H9 (cell line): ENCODE measurements around the gene SGTA. TPM values are rescaled to one million over a fixed set of nuclear protein-coding genes. Genes with fewer than 3 reads are reported as not detected.

Source experiments
- DNase-seq: peaks from one replicate; pipeline ENCODE4 v3.0.0-alpha.2; 2017
- H2AFZ ChIP-seq: one replicate; pipeline ENCODE4 v1.6.1; 2013; ENCODE audit warnings: mild to moderate bottlenecking, low read length, control low read depth, moderate library complexity
- H2AK5ac ChIP-seq: 2 replicates; pipeline ENCODE4 v1.6.1; 2013; ENCODE audit warnings: low read length, control low read depth, mixed read lengths; ENCODE audit not compliant: insufficient read length
- H2BK120ac ChIP-seq: one replicate; pipeline ENCODE4 v1.6.1; 2013; ENCODE audit warnings: low read depth, mild to moderate bottlenecking, low read length, control low read depth, inconsistent platforms; ENCODE audit not compliant: poor library complexity, severe bottlenecking
- H2BK12ac ChIP-seq: 2 replicates; pipeline ENCODE4 v1.6.1; 2013; ENCODE audit warnings: low read length, control low read depth, mixed read lengths, low read depth; ENCODE audit not compliant: insufficient read length
- H2BK15ac ChIP-seq: 2 replicates; pipeline ENCODE4 v1.6.1; 2013; ENCODE audit warnings: low read depth, low read length, control low read depth
- H2BK20ac ChIP-seq: one replicate; pipeline ENCODE4 v1.6.1; 2013; ENCODE audit warnings: low read depth, mild to moderate bottlenecking, low read length, control low read depth, inconsistent platforms; ENCODE audit not compliant: poor library complexity, severe bottlenecking
- H2BK5ac ChIP-seq: 2 replicates; pipeline ENCODE4 v1.6.1; 2013; ENCODE audit warnings: low read length, control low read depth, mixed read lengths; ENCODE audit not compliant: insufficient read length
- H3K14ac ChIP-seq: 2 replicates; pipeline ENCODE4 v1.6.1; 2013; ENCODE audit warnings: low read length, control low read depth; ENCODE audit not compliant: insufficient read depth
- H3K18ac ChIP-seq: 2 replicates; pipeline ENCODE4 v1.6.1; 2013; ENCODE audit warnings: low read depth, mild to moderate bottlenecking, mixed read lengths, low read length, control low read depth; ENCODE audit not compliant: insufficient read length
- H3K23ac ChIP-seq: 2 replicates; pipeline ENCODE4 v1.6.1; 2013; ENCODE audit warnings: low read length, control low read depth, mixed read lengths, low read depth; ENCODE audit not compliant: insufficient read length
- H3K23me2 ChIP-seq: 2 replicates; pipeline ENCODE4 v1.6.1; 2013; ENCODE audit warnings: low read depth, mild to moderate bottlenecking, mixed read lengths, low read length, control low read depth; ENCODE audit not compliant: insufficient read length, poor library complexity, severe bottlenecking
- H3K27ac ChIP-seq: 2 replicates; pipeline ENCODE4 v1.5.1; 2013; ENCODE audit warnings: low read length, control low read depth, mixed read lengths, low read depth; ENCODE audit not compliant: insufficient read length
- H3K27me3 ChIP-seq: 2 replicates; pipeline ENCODE4 v1.6.1; 2013; ENCODE audit warnings: low read length, control low read depth, inconsistent platforms; ENCODE audit not compliant: insufficient read depth
- H3K4ac ChIP-seq: 2 replicates; pipeline ENCODE4 v1.6.1; 2013; ENCODE audit warnings: low read depth, mild to moderate bottlenecking, control low read depth, inconsistent platforms, low read length, moderate library complexity
- H3K4me1 ChIP-seq: 2 replicates; pipeline ENCODE4 v1.6.1; 2013; ENCODE audit warnings: low read length, control low read depth, inconsistent platforms; ENCODE audit not compliant: insufficient read depth
- H3K4me2 ChIP-seq: 2 replicates; pipeline ENCODE4 v1.6.1; 2013; ENCODE audit warnings: low read length, control low read depth, mixed read lengths; ENCODE audit not compliant: insufficient read length, insufficient read depth
- H3K56ac ChIP-seq: 2 replicates; pipeline ENCODE4 v1.6.1; 2013; ENCODE audit warnings: low read depth, mild to moderate bottlenecking, mixed read lengths, low read length, control low read depth; ENCODE audit not compliant: insufficient read length
- H3K79me1 ChIP-seq: 2 replicates; pipeline ENCODE4 v1.6.1; 2013; ENCODE audit warnings: low read depth, mild to moderate bottlenecking, moderate library complexity, low read length, control low read depth, inconsistent platforms; ENCODE audit not compliant: insufficient read depth, poor library complexity, severe bottlenecking
- H3K79me2 ChIP-seq: 2 replicates; pipeline ENCODE4 v1.6.1; 2013; ENCODE audit warnings: low read length, control low read depth, inconsistent platforms; ENCODE audit not compliant: insufficient read depth
- H3K9ac ChIP-seq: 2 replicates; pipeline ENCODE4 v1.6.1; 2013; ENCODE audit warnings: low read length, control low read depth, mixed read lengths; ENCODE audit not compliant: insufficient read length; ENCODE audit errors: extremely low read depth
- H3K9me3 ChIP-seq: one replicate; pipeline ENCODE4 v1.6.1; 2013; ENCODE audit warnings: low read depth, low read length, inconsistent platforms; ENCODE audit not compliant: control insufficient read depth
- H3T11ph ChIP-seq: one replicate; pipeline ENCODE4 v1.6.1; 2013; ENCODE audit warnings: mild to moderate bottlenecking, low read length, control low read depth, inconsistent platforms
- H4K20me1 ChIP-seq: one replicate; pipeline ENCODE4 v1.6.1; 2013; ENCODE audit not compliant: control insufficient read depth, insufficient read length, insufficient read depth
- H4K5ac ChIP-seq: 2 replicates; pipeline ENCODE4 v1.6.1; 2013; ENCODE audit warnings: low read depth, mild to moderate bottlenecking, mixed read lengths, low read length, control low read depth; ENCODE audit not compliant: insufficient read length
- H4K8ac ChIP-seq: replicated peaks from 2 replicates; pipeline ENCODE4 v1.6.1; 2013; ENCODE audit warnings: low read length, control low read depth, mixed read lengths, low read depth; ENCODE audit not compliant: insufficient read length
- H4K91ac ChIP-seq: 2 replicates; pipeline ENCODE4 v1.6.1; 2013; ENCODE audit warnings: low read depth, mild to moderate bottlenecking, moderate library complexity, mixed read lengths, low read length, control low read depth; ENCODE audit not compliant: insufficient read length
- H3K27ac Mint-ChIP-seq, 3 experiments: 2 replicates in 2 of 3; 3 replicates in 1 of 3; pipeline ENCODE4 v1.8.0; 2020 to 2021; ENCODE audit warnings: mixed read lengths in 3 of 3, mild to moderate bottlenecking in 1 of 3, moderate library complexity in 1 of 3
- H3K27me3 Mint-ChIP-seq: 2 replicates; pipeline ENCODE4 v1.8.0; 2021; ENCODE audit warnings: low read depth, mild to moderate bottlenecking, moderate library complexity, mixed read lengths
- H3K36me3 Mint-ChIP-seq, 3 experiments: 2 replicates in 2 of 3; 3 replicates in 1 of 3; pipeline ENCODE4 v1.8.0; 2020 to 2021; ENCODE audit warnings: low read depth in 3 of 3, mixed read lengths in 3 of 3; ENCODE audit not compliant: insufficient read depth in 1 of 3
- H3K4me1 Mint-ChIP-seq, 2 experiments: 2 replicates each; pipeline ENCODE4 v1.8.0; 2020; ENCODE audit warnings: mixed read lengths in 2 of 2
- H3K4me3 Mint-ChIP-seq, 2 experiments: 2 replicates in 1 of 2; 3 replicates in 1 of 2; pipeline ENCODE4 v1.8.0; 2020 to 2021; ENCODE audit warnings: mild to moderate bottlenecking in 2 of 2, mixed read lengths in 2 of 2, moderate library complexity in 1 of 2
- H3K9me3 Mint-ChIP-seq, 2 experiments: 2 replicates in 1 of 2; 3 replicates in 1 of 2; pipeline ENCODE4 v1.8.0; 2020; ENCODE audit warnings: mild to moderate bottlenecking in 2 of 2, mixed read lengths in 2 of 2, moderate library complexity in 1 of 2
- CTCF ChIP-seq: fragments of 200-600 bp; sonication (generic); conservative IDR thresholded peaks from 3 replicates; pipeline ENCODE4 v1.8.0; 2021; ENCODE audit warnings: antibody characterized with exemption, mild to moderate bottlenecking
- WGBS: extraction: QIAGEN DNeasy Blood & Tissue Kit; methylation state at CpG from one replicate; pipeline ENCODE4 v1.1.7; 2013; ENCODE audit warnings: missing lambda C conversion rate, low lambda C conversion rate, mixed read lengths; ENCODE audit not compliant: insufficient read length; ENCODE audit errors: extremely low coverage; 5-methylcytosine and 5-hydroxymethylcytosine counted together
- total RNA-seq: library from RNA; stranded (reverse); gene quantifications from 2 replicates; pipeline ENCODE4 v1.2.1, GENCODE V29; 2021

Gene SGTA
- total RNA-seq, 1 experiment from 2014 or later: 102 TPM

- Mint-ChIP-seq H3K4me3 (peak overlapping the region; percentile 83 to 96), H3K4me1 (peaks cover 3% of the 10 kb centered on the region in 2 experiments; a peak in 1 of 4 replicates), H3K27ac (peak overlapping the region in 1 of 3 experiments; percentile 61; a peak in 1 of 7 replicates), H3K9me3 (peaks cover 0 to 7% of the 10 kb centered on the region in 2 experiments; a peak in 4 of 5 replicates), H3K27me3 (peaks cover 1% of the 10 kb centered on the region), H3K36me3 (peaks cover 10 to 16% (median 12%) of the 10 kb centered on the region in 3 experiments)
- Histone ChIP-seq H4K5ac (no peak overlapping the region), H3K79me1 (no peaks in the 10 kb centered on the region), H2BK15ac (no peak overlapping the region), H4K8ac (no peak overlapping the region), H3T11ph (no peak overlapping the region), H2AFZ (no peak overlapping the region), H4K20me1 (peaks cover 2% of the 10 kb centered on the region), H3K14ac (no peak overlapping the region), H3K9ac (peak overlapping the region; percentile 27), H2AK5ac (no peak overlapping the region), H2BK12ac (no peak overlapping the region), H3K27me3 (no peaks in the 10 kb centered on the region), H2BK120ac (no peak overlapping the region), H3K56ac (no peak overlapping the region), H3K4ac (no peak overlapping the region), H3K4me1 (no peaks in the 10 kb centered on the region), H3K23me2 (no peaks in the 10 kb centered on the region), H3K79me2 (no peaks in the 10 kb centered on the region), H3K4me2 (peak overlapping the region; percentile 55), H3K23ac (no peak overlapping the region), H3K27ac (no peak overlapping the region), H3K9me3 (no peaks in the 10 kb centered on the region), H3K18ac (no peak overlapping the region), H2BK20ac (no peak overlapping the region), H4K91ac (no peak overlapping the region), H2BK5ac (no peak overlapping the region)
- WGBS: no CpG with 5 or more reads among the region's 36 CpGs
- TF ChIP-seq CTCF: no peak
- DNase-seq: peak; percentile 48
These were observed 37.1 kb upstream of the SGTA start for GRCh38 chr19:2820112-2820702.
